GM21825 (cell line): ENCODE measurements around the gene ZNRF3.

Experiments
- ATAC-seq: cut with Tn5 transposase; IDR thresholded peaks from one replicate; pipeline ENCODE4 v1.9.1; 2021; ENCODE audit warnings: mild to moderate bottlenecking, moderate library complexity; ENCODE audit not compliant: unreplicated experiment

Gene ZNRF3

GRCh38 chr22:29054251-29054767 is 170.9 kb downstream of the ZNRF3 start:
- ATAC-seq, result no peak

- ATAC-seq, result no peak
Observed at GRCh38 chr22:29055192-29055830, 171.9 kb downstream of the ZNRF3 start.

- no peak for ATAC-seq
Observed at GRCh38 chr22:29056472-29056871, 173.1 kb downstream of the ZNRF3 start.

GRCh38 chr22:29060251-29060869 is 177.0 kb downstream of the ZNRF3 start:
- ATAC-seq, result no peak

- ATAC-seq, result no peak
Observed at GRCh38 chr22:29060931-29061330, 177.6 kb downstream of the ZNRF3 start.

- no peak for ATAC-seq
Observed at GRCh38 chr22:29061773-29062172, 178.4 kb downstream of the ZNRF3 start, which contains the start of gene C22orf31. Gene C22orf31, minus strand, starts transcription at chr22:29061831. Its CDS starts 39 bp downstream, at chr22:29061792.

- ATAC-seq, result no peak
Observed at GRCh38 chr22:29062286-29062821, 179.0 kb downstream of the ZNRF3 start.

- no peak for ATAC-seq
Observed at GRCh38 chr22:29065468-29066190, 182.3 kb downstream of the ZNRF3 start.

- no peak for ATAC-seq
Observed at GRCh38 chr22:29069463-29069862, 186.1 kb downstream of the ZNRF3 start.

GRCh38 chr22:29070490-29070889 is 187.1 kb downstream of the ZNRF3 start:
- no peak for ATAC-seq

- no peak for ATAC-seq
Observed at GRCh38 chr22:29071261-29072045, 188.1 kb downstream of the ZNRF3 start.

- peak; percentile 81 for ATAC-seq
Observed at GRCh38 chr22:29072193-29072978, 189.0 kb downstream of the ZNRF3 start.

GRCh38 chr22:29072979-29073617 is 189.7 kb downstream of the ZNRF3 start, which contains the start of gene KREMEN1:
Gene KREMEN1, plus strand, starts transcription at chr22:29073035. Its CDS starts 96 bp downstream, at chr22:29073131.
- ATAC-seq, result no peak

- no peak for ATAC-seq
Observed at GRCh38 chr22:29073618-29074275, 190.4 kb downstream of the ZNRF3 start.

- ATAC-seq, result no peak
Observed at GRCh38 chr22:29074276-29074772, 191.0 kb downstream of the ZNRF3 start.

- ATAC-seq, result no peak
Observed at GRCh38 chr22:29078036-29078868, 194.9 kb downstream of the ZNRF3 start.

- no peak for ATAC-seq
Observed at GRCh38 chr22:29078869-29079207, 195.5 kb downstream of the ZNRF3 start.
